COR-L47 (cell line): Measurements from ENCODE around the gene FOXL1.

Experiments
- DNase-seq: peaks from one replicate; lab custom pipeline; 2025; lab: John Stamatoyannopoulos, UW

Gene FOXL1

DNA sequence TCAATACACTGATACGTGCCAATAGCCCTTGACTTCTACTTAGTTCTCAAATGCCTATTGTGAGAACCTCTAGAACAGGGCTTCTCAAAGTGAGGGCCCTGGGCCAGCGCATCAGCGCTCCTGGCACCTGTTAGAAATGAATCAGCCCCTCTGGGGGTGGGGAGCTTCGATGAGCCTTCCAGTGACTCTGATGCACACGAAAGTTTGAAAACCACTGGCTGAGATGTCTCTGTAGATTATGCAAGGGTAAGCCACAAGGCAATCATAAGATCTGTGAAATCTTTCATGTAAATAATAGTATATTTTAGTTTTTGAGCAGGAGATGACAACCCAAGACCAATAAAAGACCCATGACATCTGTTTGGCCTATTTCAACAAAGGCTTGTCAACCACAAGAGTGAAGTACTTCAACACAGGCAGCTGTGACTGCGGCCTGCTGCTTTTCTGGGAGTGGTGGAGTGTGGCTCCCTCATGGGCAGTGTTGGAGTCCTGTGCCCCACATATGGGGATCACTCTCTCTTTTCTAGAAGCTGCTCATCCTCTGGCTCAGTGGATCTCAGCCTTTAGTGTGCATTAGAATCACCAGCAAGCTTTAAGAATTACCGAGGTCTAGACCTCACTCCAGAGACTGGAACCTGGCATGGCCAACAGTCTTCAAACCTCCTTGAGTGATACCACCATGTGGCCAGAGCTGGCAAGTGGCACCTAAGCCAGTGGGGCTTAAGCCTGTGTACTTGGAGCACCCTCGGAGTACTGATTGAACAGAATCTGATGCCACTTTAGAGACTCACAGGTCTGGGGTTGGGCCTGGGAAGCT lies 29.1 kb upstream of the FOXL1 start:
- DNase-seq = no peak

DNA sequence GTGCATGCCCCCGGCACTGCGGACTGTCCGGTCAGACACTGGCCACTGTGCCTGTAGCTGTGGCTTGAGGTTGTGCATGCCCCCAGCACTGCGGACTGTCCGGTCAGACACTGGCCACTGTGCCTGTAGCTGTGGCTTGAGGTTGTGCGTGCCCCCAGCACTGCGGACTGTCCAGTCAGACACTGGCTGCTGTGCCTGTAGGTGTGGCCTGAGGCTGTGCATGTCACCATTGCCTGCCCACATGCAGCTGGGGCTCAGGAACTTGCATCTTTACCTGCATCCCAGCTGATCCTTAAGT lies 28.5 kb upstream of the FOXL1 start:
- DNase-seq = no peak

DNA sequence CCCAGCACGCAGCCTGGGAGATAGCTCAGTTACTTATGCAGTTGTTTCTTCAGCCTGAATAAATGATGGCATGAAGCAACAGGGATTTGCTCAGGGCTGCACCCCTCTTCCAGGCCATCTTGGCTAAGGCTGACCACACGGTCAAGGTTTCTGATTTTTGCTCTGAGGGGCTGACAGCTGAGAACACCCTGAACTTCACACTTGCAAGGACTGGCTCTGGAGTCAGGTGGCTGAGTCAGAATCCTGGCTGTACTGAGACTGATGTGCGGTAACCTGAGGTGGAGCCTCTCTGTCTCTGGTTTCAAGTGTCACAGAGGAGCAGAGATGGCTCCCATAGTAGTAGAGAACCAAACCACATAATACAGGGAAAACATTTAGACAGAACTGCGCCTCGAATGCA lies 28.1 kb upstream of the FOXL1 start:
- no peak for DNase-seq

DNA sequence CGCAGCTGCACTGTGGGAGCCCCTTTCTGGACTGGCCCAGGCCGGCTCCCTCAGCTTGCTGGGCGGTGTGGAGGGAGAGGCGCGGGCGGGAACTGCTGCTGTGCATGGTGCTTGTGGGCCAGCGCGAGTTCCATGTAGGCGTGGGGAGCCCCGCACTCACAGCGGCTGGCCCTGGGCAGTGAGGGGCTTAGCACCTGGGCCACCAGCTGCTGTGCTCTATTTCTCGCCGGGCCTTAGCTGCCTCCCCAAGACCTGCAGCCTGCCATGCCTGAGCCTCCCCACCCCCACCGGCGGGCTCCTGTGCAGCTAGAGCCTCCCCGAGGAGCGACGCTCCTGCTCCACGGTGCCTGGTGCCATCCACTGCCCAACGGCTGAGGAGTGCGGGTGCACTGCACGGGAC lies 25.0 kb upstream of the FOXL1 start:
- DNase-seq = no peak

DNA sequence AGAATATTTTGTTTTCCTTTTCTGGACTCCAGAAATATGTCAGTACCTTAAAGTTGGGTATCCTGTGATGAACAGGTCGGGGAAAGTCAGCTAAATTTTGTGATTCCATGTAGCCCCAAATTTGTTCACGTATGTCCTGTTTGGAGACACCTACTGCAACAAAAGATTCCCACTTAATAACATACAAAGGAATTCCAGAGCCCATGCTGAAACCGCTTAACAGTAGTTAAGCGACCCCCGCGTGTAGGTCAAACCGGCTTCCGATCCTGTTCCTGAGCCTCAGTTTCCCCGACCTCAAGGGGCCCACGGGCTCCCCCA lies 23.8 kb upstream of the FOXL1 start:
- DNase-seq = no peak

DNA sequence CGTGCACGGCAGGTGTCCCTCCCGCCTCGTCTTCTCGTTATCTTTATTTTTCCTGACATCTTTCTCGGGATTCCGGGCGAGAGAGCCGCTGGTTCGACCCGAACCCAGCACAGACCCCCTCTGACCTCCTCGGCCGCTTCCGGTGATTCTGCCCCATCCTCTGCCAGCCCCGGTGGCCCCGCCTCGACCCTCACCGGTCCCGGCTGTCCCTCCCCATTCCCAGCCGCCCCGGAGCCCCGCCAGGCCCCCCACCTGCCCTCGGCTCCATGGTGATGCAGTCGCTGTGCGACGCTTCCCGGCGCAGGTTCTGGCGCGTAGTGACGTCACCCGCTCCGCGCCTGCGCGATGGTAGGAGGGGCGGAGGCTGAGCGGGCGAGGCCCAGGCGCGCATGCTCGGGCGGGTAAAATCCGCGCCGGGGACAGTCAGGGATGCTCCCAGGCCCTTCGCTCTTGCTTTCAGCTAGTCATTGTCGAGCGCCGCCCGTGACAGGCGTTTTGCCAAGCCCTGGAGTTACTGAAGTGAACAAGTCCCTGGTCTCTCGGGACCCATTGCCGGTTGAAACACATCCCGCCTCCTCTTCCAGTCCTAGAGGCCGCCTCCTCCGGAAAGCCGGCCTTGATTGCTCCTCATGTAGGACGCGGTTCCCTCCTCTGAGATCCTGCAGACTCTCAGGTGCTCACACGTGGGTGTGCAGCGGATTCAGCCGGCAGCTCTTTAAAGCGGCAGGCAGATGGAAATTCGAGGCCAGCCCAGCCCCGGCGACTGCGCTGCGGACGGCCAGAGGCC lies 23.2 kb upstream of the FOXL1 start, which contains the start of gene MTHFSD:
TSS of gene MTHFSD (minus strand) at position 319 of the 787 bp plus-strand sequence. CDS start at position 268, 51 bp downstream.
- DNase-seq = peak; percentile 84

DNA sequence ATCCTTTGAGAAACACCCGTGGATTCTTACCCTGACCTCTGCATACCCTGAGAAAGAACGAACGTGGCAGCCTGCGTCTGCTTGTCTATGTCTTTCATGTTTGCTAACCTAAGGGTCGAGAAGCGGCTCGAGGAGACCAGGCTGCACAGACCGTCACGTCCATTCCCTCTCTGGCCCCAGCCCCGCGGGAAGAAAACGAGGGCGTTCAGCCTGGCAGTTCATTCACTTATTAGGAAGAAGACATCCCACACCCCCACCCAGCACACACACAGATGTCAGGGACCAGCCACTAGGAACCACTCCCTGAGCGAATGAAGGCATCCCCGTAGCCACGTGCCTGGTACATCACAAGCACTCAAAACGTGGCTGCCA lies 22.7 kb upstream of the FOXL1 start:
- DNase-seq = no peak

DNA sequence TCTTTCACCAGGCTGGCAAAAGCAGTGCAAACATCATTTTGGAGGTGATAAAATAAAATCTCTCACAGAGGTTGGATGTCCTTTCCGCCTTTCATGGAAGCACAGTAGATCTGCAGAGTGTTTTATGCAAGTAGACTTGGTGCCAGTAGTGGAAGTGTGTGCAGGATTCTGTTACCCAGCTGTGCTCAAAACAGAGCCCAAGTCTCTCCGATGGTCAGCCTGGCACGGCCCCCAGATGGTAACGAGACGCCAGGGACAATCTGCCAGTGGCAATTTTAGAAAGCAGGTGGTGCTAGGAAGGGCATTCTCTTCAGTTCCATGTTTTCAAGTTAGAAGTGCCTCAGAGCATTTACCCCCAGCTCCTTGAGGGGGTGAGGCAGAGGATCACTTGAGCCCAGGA lies 21.8 kb upstream of the FOXL1 start:
- DNase-seq = no peak

DNA sequence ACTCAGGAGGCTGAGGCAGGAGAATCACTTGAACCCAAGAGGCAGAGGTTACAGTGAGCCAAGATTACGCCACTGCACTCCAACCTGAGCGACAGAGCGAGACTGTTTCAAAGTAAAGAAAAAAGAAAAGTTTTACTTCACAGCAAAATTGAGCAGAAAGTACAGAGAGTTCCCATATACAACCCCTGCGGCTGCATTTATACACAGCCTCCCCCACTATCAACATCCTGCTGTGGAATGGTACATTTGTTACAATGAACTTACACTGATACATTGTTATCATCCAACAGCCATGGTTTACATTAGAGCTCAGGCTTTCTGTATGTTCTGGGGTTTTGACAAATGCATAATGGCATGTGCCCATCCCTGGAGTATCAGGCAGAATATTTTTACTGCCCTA lies 20.8 kb upstream of the FOXL1 start:
- DNase-seq = no peak

DNA sequence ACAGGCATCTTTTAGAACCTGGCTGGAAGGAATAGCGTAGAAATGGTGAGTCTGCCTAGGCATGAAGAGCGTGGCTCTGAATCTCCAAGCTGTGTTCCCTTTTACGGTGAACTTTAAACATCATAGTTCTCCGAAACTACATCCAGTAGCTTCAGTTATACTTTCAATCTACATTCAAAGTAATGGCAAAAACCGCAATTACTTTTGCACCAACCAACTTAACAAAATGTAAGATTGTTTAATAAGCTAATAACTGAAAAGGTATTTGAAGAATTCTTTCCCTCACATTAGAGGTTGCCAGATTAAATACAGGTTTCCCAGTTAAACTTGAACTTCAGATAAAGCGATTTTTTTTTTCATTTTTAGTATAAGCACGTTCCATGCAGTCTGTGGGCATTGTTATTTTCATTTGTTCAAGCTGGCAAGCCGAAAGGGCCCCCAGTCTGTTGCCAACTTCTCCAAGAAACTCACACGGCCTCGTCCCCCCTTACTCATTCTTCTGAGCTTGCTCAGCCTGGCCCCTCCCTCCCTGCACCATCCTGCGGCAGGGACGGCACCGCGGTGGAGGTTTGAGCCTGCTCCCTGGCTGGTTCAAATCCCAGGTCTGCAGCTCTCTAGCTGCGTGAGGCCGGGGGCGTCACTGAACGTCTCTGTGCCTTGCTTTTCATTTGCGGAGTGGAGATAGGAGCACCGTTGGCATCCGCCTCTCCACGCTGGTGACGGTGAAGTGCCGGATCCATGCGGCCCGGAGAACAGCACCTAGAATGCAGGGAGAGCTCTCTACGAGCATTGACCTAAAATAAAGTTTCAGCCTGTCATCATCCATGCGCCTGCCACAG lies 19.8 kb upstream of the FOXL1 start:
- DNase-seq = no peak

DNA sequence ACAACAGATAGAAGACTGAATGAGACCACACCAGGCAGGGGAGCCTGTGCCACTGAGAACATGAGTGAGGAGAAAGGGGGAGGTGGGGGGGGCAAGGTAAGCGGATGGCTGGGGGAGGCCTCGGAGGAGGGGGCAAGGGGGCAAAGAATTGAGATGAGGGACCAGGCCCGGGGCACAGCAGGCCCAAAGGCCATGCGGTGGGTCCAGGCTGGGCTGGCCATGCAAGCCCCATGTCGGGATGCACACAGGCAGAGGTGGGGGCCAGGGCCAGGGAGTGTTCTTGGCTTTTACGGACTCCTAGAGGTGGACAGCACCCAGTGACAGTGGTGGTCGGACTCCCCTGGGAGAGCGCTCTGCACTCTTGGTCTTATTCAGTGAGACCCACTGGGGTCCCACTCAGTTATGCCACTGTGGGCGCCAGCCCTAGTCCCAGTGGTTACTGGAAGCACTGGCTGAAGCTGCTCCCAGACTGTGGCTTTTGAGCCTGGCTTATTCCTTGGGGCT lies 18.5 kb upstream of the FOXL1 start:
- no peak for DNase-seq

DNA sequence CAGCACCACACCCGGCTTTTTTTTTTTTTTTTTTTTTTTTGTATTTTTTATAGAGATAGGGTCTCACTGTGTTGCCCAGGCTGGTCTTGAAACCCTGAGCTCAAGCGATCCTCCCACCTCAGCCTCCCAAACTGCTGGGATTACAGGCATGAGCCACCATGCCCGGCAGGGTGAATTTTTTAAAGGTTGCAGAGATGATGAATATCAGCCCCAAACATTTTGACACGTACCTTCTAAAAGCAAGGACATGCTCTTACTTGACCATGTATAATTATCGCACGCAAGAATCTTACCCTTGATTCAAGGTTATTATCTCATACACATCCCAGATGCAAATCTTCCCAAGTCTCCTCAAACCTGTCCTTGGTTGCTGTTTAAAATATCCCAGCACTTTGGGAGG lies 16.0 kb upstream of the FOXL1 start:
- DNase-seq = no peak

DNA sequence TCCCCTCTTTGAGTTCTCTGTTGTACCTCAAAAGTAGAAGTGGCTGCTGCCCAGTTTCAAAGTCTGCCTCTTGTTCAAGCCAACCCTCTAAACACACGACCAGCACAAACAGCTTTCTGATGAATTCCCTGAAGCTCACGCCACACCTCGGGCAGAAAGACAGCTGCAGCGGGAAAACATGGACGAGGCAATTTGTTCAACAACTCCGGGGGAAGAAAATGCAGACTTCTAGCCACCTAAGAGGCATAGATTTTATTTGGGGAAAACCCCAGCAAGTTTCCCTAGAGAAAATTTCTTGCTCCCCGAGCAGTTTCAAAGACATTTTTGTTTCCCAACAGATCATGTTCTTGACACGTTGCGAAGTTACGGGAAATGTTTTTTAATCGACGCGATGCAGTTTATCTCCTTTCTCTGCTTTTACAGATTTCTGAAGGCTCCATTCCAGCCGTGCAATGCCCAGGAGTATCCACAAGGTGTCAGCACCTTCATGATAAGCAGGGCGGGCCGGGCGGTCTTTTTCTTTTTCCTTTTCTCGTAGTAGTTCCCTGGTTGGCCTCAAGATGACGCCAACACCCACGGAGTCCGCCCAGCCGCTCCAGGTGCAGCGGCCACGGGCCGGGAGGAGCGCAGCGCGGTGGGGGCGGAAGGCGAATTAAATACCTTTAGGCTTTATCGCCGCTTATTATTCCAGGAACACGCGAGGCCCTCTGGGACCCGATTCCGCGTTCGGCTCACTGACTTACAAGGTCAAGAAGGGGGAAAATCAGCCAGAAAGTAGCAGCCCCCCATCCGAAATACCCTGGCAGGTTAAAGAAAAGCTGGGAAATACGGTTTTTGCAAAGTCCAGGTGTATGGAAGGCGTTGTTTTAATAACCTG lies 14.6 kb upstream of the FOXL1 start:
- DNase-seq = peak; percentile 79

DNA sequence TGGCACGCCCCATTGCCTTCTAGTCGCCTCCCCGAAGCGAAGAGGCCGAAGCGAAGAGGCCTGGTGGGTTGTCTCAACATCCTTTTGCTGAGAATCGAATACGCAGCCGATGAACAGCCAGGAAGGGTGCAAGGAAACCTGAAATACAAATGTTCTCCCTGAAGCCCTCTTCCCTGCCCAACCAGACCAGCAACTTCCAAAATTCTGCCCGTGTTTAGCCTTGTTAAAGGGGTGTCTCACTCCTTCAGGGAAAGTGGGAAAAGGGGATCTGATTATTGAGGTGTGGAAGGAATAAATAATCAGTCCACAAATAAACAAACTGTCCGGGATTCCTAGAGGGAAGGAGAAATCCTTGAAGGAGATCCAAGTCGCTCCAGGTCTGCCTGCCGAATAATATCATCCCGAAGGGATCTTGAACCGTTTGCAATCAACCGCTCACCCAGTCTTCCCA lies 13.1 kb upstream of the FOXL1 start:
- no peak for DNase-seq

DNA sequence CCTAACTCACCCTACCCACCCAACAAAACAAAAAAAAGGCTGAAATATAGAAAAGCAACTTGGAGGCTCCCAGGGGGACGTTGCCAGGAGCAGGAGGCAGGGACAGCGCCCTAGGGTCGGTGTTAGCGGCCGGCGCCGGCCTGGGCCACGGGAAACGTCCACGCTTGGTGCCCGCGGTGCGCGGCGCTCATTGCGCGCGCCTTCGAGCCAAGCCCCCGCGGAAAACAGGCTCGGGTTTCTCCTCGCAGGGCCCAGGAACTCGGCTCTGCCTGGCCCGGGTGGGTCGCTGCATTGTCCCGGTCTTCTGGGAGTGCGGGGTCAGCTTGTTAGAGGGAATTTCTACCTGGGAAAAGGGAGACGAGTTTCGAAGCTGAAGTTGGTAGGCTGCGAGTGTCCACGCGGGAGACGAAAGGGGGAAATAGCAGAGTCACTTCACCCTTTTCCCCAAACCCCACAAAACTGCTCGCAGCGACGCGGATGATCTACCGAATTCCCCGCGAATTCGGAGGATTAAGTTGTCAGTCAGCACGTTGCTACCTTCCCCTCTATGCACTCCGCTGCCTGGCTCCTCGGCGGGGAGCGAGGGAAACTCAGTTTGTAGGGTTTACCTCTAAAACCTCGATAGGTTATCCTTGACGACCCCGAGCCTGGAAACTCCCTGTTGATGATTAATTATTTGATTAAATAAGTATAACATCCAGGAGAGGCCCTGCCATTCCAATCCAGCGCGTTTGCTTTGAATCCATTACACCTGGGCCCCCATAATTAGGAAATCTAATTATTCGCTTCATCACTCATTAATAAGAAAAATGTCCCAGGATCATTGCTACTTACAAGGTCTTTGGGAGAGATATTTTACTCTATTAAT lies 12.5 kb upstream of the FOXL1 start:
- DNase-seq = no peak

DNA sequence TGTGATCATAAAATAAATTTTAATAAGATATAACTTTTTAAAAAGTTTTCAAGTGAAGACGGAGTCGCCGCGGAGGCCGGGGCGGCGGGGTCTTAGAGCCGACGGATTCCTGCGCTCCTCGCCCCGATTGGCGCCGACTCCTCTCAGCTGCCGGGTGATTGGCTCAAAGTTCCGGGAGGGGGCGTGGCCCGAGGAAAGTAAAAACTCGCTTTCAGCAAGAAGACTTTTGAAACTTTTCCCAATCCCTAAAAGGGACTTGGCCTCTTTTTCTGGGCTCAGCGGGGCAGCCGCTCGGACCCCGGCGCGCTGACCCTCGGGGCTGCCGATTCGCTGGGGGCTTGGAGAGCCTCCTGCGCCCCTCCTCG lies 11.8 kb upstream of the FOXL1 start, which contains the start of gene FOXC2:
TSS of gene FOXC2 (plus strand) at position 229 of the 365 bp plus-strand sequence. CDS start 507 bp downstream, outside the sequence.
- no peak for DNase-seq

DNA sequence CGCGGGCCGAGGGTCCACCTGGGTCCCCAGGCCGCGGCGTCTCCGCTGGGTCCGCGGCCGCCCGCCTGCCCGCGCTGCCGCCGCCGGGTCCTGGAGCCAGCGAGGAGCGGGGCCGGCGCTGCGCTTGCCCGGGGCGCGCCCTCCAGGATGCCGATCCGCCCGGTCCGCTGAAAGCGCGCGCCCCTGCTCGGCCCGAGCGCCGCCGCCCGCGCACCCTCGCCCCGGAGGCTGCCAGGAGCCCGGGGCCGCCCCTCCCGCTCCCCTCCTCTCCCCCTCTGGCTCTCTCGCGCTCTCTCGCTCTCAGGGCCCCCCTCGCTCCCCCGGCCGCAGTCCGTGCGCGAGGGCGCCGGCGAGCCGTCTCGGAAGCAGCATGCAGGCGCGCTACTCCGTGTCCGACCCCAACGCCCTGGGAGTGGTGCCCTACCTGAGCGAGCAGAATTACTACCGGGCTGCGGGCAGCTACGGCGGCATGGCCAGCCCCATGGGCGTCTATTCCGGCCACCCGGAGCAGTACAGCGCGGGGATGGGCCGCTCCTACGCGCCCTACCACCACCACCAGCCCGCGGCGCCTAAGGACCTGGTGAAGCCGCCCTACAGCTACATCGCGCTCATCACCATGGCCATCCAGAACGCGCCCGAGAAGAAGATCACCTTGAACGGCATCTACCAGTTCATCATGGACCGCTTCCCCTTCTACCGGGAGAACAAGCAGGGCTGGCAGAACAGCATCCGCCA lies 11.2 kb upstream of the FOXL1 start:
- DNase-seq = no peak

DNA sequence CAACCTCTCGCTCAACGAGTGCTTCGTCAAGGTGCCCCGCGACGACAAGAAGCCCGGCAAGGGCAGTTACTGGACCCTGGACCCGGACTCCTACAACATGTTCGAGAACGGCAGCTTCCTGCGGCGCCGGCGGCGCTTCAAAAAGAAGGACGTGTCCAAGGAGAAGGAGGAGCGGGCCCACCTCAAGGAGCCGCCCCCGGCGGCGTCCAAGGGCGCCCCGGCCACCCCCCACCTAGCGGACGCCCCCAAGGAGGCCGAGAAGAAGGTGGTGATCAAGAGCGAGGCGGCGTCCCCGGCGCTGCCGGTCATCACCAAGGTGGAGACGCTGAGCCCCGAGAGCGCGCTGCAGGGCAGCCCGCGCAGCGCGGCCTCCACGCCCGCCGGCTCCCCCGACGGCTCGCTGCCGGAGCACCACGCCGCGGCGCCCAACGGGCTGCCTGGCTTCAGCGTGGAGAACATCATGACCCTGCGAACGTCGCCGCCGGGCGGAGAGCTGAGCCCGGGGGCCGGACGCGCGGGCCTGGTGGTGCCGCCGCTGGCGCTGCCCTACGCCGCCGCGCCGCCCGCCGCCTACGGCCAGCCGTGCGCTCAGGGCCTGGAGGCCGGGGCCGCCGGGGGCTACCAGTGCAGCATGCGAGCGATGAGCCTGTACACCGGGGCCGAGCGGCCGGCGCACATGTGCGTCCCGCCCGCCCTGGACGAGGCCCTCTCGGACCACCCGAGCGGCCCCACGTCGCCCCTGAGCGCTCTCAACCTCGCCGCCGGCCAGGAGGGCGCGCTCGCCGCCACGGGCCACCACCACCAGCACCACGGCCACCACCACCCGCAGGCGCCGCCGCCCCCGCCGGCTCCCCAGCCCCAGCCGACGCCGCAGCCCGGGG lies 10.4 kb upstream of the FOXL1 start:
- DNase-seq = no peak
